Stimulated activated naive CD8-positive, alpha-beta T cell treated with anti-CD3 and anti-CD28 coated beads, Interleukin-15, amount 100 ng/mL, for 72 hours (primary cell): Measurements from ENCODE around the gene ALKBH2.
A peak's percentile ranks its signal among the peaks of the same experiment; 100 is the strongest.

Source experiments
- ATAC-seq: fragments of 150-1000 bp; cut with Tn5 transposase; 2 replicates; pipeline ENCODE4 v1.10.0; 2021; ENCODE audit warnings: mild to moderate bottlenecking, moderate library complexity
- DNase-seq, 2 donors: peaks; one replicate each; pipeline ENCODE4 v3.0.0; 2021 to 2022
- H3K27ac Mint-ChIP-seq, 2 donors: one replicate each; pipeline ENCODE4 v1.8.0; 2022; ENCODE audit warnings: mild to moderate bottlenecking in 2 of 2, mixed read lengths in 2 of 2, moderate library complexity in 2 of 2
- H3K27me3 Mint-ChIP-seq: one replicate; pipeline ENCODE4 v1.8.0; 2022; ENCODE audit warnings: mixed read lengths
- H3K4me1 Mint-ChIP-seq: one replicate; pipeline ENCODE4 v1.8.0; 2022; ENCODE audit warnings: mild to moderate bottlenecking, mixed read lengths
- H3K4me3 Mint-ChIP-seq, 2 donors: one replicate each; pipeline ENCODE4 v1.8.0; 2022; ENCODE audit warnings: mild to moderate bottlenecking in 2 of 2, mixed read lengths in 2 of 2, moderate library complexity in 1 of 2
- H3K9me3 Mint-ChIP-seq, 2 donors: one replicate each; pipeline ENCODE4 v1.8.0; 2022; ENCODE audit warnings: mixed read lengths in 2 of 2

Gene ALKBH2

DNA sequence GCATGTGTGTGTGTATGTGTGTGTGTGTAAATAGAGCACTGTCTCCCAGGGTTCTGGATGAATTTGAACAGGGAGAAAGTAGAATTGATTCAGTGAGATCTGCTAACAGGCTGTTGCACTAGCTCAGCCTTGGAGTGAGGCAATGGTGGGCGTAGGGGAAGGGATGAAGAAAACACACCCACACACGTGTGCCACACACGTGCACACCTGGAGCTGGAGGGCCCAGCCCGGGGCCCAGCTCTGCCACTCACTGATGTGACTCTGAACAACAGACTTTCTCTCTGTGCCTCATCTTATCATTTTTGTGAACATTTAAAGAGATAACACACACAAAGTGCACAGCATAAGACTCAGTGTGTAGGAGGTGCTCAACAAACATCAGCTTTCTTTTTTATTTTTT, 27.3 kb upstream of the ALKBH2 start:
- ATAC-seq (no peak), DNase-seq (no peak)
- H3K9me3 Mint-ChIP-seq = no peaks in the 10 kb centered on the region
- H3K4me3 Mint-ChIP-seq = no peak overlapping the region
- no peak overlapping the region for H3K27ac Mint-ChIP-seq
- H3K27me3 Mint-ChIP-seq = no peaks in the 10 kb centered on the region
- H3K4me1 Mint-ChIP-seq = peaks cover 5% of the 10 kb centered on the region

DNA sequence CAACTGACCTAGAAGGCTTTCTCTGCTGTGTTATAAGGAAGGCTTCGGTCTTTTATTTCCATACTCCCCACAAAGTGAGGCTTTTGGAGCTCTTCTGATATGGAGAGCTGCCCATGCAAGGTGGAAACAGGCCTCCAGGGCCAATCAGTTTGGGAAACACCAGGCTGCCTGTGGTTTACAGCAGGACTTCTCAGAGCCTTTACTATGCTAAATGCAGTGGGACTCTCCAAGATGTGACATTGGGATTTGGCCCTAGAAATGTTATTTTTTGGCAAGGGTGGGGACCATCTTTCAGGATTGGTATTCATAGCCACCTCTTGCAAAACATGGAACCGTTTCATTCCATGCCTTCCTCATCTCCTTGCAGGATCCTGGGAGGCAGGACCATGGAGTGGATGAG, 26.8 kb upstream of the ALKBH2 start:
- DNase-seq = no peak
- no peak for ATAC-seq

DNA sequence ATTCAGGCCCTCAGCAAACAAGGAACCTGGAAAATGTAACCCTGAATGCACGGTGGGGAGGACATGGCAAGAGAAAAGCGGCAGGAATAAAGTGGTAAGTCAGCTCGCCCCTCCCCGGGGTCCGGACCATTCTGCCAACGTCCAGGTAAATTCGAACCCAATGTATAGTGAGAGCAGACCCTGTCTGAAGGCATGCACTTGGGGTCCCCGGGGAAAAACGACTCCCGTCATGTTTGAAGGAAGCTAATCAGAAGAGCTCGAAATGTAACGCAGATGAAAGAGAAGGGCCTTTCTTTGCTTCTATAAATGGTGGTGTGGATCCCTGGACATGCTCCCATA, 23.3 kb upstream of the ALKBH2 start:
- H3K27me3 Mint-ChIP-seq = no peaks in the 10 kb centered on the region
- H3K4me1 Mint-ChIP-seq = peaks cover 9% of the 10 kb centered on the region
- no peak for ATAC-seq
- no peaks in the 10 kb centered on the region for H3K9me3 Mint-ChIP-seq
- DNase-seq = no peak
- no peak overlapping the region for H3K27ac Mint-ChIP-seq
- no peak overlapping the region for H3K4me3 Mint-ChIP-seq

More for the DNA sequence above, 26.8 kb upstream of the ALKBH2 start:
- no peaks in the 10 kb centered on the region for H3K27me3 Mint-ChIP-seq
- no peak overlapping the region for H3K27ac Mint-ChIP-seq
- no peaks in the 10 kb centered on the region for H3K9me3 Mint-ChIP-seq
- H3K4me3 Mint-ChIP-seq = no peak overlapping the region
- H3K4me1 Mint-ChIP-seq = peaks cover 6% of the 10 kb centered on the region

DNA sequence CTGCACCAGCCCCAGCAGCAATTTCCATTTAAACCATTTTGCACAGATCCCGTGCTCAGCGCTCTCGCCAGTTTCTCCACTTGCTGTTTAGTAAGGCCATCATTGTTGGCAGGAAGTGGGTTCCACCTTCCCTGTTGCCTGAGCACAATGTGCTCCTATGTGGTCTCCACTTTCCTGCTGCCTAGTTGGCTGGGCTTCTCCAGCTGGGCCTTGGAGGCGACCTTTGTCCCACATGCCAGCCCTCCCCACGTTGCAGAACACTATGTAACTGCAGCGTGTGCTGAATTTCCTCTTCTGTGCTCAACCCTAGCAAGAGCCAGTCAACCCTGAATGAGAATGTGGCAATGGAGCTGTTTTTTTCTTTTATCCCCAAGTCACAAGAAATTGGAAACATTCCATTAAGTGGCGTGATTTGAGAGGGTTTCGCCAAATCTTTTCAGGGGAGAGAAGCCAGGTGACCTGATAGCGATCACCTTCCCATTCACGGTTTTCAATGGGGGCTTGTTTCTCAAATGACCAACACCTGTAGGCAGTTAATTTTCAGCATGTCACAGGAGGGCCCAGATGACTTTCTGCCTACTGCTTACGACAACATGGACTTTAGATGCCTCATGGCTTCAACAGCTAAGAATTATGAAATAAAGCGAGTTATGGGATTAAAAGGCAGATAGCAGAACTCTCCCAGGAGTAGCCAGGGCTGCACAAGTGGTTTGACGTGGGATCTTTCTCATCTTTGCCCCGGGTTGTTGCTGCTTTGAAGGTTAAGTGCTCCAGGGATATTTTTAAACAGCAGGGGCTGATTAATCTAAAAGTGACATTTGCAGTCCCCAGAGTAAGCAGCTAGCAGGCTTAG, 22.7 kb upstream of the ALKBH2 start, which contains the start of gene ACACB:
Gene ACACB, plus strand, starts transcription at position 830 of the 853 bp plus-strand sequence. CDS start 22,819 bp downstream, outside the sequence.
- Mint-ChIP-seq H3K4me3 (no peak within 1 kb of the TSS), H3K27me3 (no peaks in the 10 kb centered on the region), H3K4me1 (peaks cover 11% of the 10 kb centered on the region), H3K9me3 (no peaks in the 10 kb centered on the region), H3K27ac (no peak within 1 kb of the TSS)
- DNase-seq = no peak
- no peak for ATAC-seq

DNA sequence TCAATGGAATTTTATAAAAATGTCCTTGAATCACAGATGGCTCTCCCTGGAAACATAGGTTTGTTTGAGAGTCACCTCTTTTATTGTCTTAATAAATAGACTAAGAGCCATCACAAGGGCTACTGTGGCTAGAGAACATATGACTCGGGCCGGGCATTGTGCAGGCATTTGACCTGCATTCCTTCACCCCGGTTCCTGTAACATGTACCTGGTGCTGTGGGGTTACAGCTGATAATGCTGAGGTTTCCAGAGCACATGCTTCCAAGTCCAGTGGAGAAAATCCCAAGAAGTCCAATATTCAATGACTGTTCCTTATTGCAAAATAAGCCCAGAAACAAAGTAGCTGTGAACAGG, 22.1 kb upstream of the ALKBH2 start:
- ATAC-seq (no peak), DNase-seq (no peak)
- Mint-ChIP-seq H3K4me1 (peaks cover 11% of the 10 kb centered on the region), H3K9me3 (no peaks in the 10 kb centered on the region), H3K4me3 (no peak overlapping the region), H3K27ac (no peak overlapping the region), H3K27me3 (no peaks in the 10 kb centered on the region)

DNA sequence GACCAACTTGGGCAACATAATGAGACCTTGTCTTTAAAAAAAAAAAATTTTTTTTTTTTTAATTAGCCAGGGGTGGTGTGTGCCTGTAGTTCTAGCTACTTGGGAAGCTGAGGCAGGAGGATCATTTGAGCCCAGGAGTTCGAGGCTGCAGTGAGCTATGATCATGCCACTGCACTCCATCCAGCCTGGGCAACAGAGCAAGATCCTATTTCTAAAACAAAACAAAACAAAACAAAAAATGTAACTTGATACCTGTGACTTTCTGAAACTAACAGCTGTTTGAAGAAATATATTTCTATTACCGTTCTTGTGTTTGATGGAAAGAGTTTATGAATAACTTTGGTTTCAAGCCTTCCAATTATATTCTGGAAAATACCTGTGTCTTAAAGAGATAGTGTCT, 21.4 kb upstream of the ALKBH2 start:
- H3K4me3 Mint-ChIP-seq = no peak overlapping the region

DNA sequence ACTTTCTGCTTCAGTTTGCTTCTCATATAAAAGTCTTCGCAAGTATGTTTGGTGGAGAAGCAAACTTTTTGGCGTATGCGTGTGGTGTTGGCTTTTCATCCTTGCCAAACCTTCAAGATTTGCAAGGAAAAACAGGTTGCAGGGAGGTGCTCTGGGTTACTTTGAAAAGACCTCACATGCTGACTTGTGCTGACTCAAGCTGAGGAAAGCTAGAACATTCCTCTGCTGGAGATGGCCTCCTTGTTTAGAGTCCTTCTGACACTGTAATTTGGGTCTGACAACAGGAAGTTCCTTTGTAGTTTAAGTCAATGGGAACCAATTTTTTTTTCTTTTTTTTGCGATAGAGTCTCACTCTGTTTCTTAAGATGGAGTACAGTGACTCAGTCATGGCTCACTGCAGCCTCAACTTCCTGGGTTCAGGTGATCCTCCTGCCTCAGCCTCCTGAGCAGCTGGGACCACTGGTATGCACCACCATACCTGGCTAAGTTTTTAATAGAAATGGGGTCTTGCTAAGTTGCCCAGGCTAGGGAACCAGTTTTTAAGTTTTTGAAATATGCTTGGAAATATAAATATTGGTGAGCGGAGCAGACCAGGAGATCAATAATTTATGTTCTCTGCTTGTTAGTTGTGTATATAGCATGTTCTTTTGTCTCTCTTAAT, 20.5 kb upstream of the ALKBH2 start:
- ATAC-seq (no peak), DNase-seq (no peak)
- no peaks in the 10 kb centered on the region for H3K9me3 Mint-ChIP-seq
- no peaks in the 10 kb centered on the region for H3K27me3 Mint-ChIP-seq
- H3K27ac Mint-ChIP-seq = peak overlapping the region in 1 of 2 donors; percentile 42
- no peak overlapping the region for H3K4me3 Mint-ChIP-seq
- H3K4me1 Mint-ChIP-seq = peaks cover 11% of the 10 kb centered on the region

More for the DNA sequence above, 21.4 kb upstream of the ALKBH2 start:
- H3K9me3 Mint-ChIP-seq = no peaks in the 10 kb centered on the region
- no peak overlapping the region for H3K27ac Mint-ChIP-seq
- H3K4me1 Mint-ChIP-seq = peaks cover 11% of the 10 kb centered on the region
- DNase-seq (no peak), ATAC-seq (no peak)
- no peaks in the 10 kb centered on the region for H3K27me3 Mint-ChIP-seq

DNA sequence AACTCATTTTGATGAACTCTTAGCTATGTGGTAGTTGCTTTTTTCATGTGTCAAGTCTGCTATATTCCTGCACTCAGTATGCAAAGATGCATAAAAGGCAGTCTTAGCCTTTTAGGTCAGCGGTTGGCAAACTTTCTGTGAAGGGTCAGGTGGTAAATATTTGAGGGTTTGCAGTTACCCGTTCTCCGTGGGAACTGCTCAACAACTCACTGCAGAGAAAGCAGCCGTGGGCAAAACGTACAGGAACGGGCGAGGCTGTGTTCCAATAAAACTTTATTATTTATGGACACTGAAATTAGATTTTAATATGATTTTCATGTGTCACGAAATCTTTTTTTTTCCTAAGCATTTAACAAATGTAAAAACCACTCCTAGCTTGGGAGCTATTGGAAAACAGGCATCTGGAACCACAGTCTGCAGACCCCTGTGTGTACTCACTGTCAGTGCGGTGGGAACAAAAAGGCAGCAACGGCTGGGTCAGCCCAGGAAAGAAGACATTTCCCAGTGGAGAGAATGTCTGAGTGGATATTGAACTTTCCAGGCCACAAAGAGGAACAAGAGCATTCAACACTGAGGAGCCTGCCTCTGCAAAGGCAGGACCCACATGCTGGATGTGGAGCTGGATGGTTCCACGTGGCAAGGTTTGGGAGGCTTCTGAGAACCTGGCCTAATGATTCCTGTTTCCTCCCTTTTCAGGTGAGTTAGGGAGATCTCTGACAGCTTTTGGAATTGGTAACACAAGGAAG, 19.6 kb upstream of the ALKBH2 start:
- ATAC-seq = no peak
- Mint-ChIP-seq H3K27me3 (no peaks in the 10 kb centered on the region), H3K4me1 (peaks cover 11% of the 10 kb centered on the region), H3K9me3 (no peaks in the 10 kb centered on the region), H3K27ac (no peak overlapping the region), H3K4me3 (no peak overlapping the region)
- no peak for DNase-seq

DNA sequence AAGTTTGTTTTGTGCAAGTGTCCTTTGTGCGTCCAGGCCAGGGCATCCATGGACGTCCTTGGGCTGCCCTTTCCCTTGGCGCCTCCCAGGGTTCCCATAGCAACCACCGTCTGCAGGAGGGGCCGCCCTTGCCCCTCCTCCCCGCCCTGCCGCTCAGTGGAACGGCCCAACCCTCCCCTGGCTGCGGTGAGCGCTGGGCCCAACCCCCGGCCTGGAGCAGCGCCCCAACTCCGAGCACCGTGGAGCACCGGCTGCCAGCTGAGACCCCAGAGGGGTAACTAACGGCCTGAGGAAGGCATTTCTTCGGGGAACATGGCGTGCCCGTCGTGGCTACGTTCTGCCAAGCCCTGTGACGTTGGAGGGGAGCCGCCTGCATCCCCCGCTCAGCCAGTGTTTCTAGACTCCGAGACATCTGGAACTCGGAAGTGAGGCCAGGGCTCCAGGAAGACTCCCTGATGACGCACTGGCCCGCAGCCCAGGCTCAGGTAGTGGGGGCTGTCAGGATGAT, 17.8 kb upstream of the ALKBH2 start:
- Mint-ChIP-seq H3K27me3 (no peaks in the 10 kb centered on the region), H3K4me3 (peak overlapping the region; percentile 77), H3K9me3 (no peaks in the 10 kb centered on the region), H3K4me1 (peaks cover 10% of the 10 kb centered on the region), H3K27ac (peak overlapping the region in 1 of 2 donors; percentile 87)
- DNase-seq (peak; percentile 15 to 50), ATAC-seq (peak; percentile 85)

DNA sequence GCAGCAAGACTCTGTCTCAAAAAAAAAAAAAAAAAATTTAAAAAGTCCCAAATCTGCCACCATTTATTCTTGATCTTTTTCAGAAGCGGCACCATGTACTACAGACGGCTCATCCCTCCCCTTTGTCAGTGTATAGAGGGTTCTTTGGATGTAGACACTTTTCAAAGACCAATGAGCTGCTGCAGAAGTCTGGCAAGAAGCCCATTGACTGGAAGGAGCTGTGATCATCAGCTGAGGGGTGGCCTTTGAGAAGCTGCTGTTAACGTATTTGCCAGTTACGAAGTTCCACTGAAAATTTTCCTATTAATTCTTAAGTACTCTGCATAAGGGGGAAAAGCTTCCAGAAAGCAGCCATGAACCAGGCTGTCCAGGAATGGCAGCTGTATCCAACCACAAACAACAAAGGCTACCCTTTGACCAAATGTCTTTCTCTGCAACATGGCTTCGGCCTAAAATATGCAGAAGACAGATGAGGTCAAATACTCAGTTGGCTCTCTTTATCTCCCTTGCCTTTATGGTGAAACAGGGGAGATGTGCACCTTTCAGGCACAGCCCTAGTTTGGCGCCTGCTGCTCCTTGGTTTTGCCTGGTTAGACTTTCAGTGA, 16.6 kb upstream of the ALKBH2 start:
- Mint-ChIP-seq H3K4me3 (no peak overlapping the region), H3K9me3 (no peaks in the 10 kb centered on the region), H3K27me3 (no peaks in the 10 kb centered on the region), H3K27ac (no peak overlapping the region), H3K4me1 (peaks cover 5% of the 10 kb centered on the region)
- ATAC-seq = no peak
- no peak for DNase-seq

DNA sequence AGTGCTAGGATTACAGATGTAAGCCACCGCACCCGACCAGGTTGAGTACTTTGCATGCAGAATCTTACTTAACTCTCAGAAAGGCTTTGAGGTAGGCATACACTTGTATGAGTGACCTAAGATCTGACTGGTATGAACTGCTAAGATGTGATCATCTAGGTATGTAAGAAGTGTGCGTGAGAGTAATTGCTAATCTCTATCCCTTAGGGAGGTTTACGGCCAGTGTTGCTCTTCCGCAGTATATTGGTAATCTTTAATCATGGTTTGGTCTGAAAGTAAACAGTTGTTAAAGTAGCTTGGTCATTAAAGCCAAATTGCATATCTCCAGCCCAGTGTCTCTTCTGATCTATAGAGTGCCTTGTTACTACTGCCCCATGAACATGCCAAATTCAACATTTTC, 11.9 kb upstream of the ALKBH2 start:
- Mint-ChIP-seq H3K27me3 (no peaks in the 10 kb centered on the region), H3K9me3 (no peaks in the 10 kb centered on the region), H3K27ac (no peak overlapping the region), H3K4me3 (no peak overlapping the region), H3K4me1 (peaks cover 7% of the 10 kb centered on the region)
- ATAC-seq (no peak), DNase-seq (no peak)

DNA sequence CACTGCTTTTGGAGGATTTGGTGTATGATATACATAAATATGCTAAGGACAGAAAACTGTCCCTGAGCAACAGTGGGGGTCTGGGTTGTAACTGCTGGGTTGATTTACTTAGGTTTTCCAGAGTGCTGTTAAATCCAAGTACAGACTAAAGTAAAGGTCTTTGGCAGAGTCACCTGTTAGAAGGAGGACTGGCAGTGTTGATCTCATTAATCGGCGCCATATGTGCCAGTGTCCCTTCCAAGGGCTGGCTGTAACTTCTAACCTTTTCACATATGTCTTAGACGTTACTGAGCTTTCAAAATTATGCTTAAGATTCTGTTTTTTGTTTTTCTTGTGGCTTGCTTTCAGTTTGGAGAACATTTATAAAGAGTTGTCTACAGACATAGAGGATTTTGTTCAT, 9.2 kb upstream of the ALKBH2 start:
- no peaks in the 10 kb centered on the region for H3K9me3 Mint-ChIP-seq
- H3K27me3 Mint-ChIP-seq = no peaks in the 10 kb centered on the region
- no peak overlapping the region for H3K27ac Mint-ChIP-seq
- no peak for DNase-seq
- H3K4me1 Mint-ChIP-seq = peaks cover 23% of the 10 kb centered on the region
- no peak overlapping the region for H3K4me3 Mint-ChIP-seq
- ATAC-seq = no peak

DNA sequence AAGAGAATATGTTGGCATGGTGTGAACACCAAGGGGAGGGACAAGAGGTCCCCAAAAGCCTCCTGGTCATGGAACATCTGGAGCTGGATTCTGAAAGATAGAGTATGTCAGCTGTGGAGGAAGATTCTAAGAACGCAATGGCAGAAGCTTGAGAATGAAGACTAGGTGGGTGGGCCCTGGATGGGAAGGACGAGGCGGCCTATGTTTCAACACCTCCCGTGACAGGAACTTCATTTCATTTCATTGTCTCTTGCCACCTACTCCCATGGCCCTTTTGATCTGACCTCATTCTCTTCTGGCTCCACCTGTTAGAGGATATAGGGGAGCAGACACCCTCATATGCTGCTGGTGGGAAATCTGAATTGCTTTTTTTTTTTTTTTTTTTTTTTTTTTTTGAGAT, 7.5 kb upstream of the ALKBH2 start:
- DNase-seq (no peak), ATAC-seq (no peak)
- Mint-ChIP-seq H3K4me1 (peaks cover 23% of the 10 kb centered on the region), H3K4me3 (no peak overlapping the region), H3K9me3 (no peaks in the 10 kb centered on the region), H3K27ac (no peak overlapping the region), H3K27me3 (no peaks in the 10 kb centered on the region)

DNA sequence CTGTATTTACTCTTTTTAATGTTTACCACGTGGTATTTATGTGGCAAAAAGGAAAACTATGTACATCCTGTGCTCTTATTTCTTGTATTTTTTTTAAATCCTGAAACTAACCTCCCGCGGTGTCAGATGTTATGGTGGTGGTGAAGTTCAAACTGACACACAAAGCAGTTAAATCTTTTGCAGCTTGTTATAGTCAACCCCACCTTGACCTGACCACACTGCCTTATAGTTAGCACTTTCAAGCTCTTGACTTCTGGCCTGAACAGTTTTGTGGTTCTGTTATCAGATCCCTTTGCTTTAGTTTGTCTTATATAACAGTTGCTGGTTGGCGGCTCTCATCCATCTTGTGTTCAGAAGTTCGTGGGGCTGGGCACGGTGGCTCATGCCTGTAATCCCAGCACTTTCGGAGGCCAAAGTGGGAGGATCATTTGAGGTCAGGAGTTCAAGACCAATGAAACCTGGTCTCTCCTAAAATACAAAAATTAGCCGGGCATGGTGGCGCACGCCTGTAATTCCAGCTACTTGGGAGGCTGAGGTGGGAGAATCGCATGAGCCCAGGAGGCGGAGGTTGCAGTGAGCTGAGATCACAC, 6.3 kb upstream of the ALKBH2 start:
- DNase-seq (no peak), ATAC-seq (no peak)
- no peaks in the 10 kb centered on the region for H3K9me3 Mint-ChIP-seq
- H3K4me3 Mint-ChIP-seq = peak overlapping the region; percentile 82 to 96
- peak overlapping the region in 1 of 2 donors; percentile 76 for H3K27ac Mint-ChIP-seq
- peaks cover 23% of the 10 kb centered on the region for H3K4me1 Mint-ChIP-seq
- no peaks in the 10 kb centered on the region for H3K27me3 Mint-ChIP-seq

DNA sequence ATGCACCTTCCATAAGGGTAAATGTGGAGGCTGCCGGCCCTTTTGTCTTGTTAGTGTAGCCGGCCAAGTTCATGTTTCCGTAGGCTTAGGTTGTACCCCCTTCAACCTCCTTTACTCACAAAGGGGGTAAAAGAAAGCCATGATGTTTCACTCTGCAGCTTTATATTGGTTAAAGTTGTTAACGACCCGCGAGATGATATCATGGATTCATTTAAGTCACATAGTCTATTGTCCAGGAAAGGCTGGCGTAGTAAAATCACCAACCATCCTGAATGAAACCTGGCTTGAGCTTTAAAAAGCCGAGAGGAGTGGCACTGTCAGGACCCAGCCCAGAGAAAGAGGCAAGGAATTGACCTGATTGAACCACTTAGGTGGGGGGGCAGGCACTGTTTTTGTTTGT, 5.4 kb upstream of the ALKBH2 start:
- H3K27ac Mint-ChIP-seq = peak overlapping the region in 1 of 2 donors; percentile 74
- H3K27me3 Mint-ChIP-seq = no peaks in the 10 kb centered on the region
- no peaks in the 10 kb centered on the region for H3K9me3 Mint-ChIP-seq
- peak overlapping the region; percentile 82 to 96 for H3K4me3 Mint-ChIP-seq
- H3K4me1 Mint-ChIP-seq = peaks cover 30% of the 10 kb centered on the region
- ATAC-seq = no peak
- DNase-seq = no peak
